SH-SY5Y (cell line): ENCODE results near the gene ZDHHC8.

Source experiments
- GATA2 ChIP-seq: IDR thresholded peaks from 2 replicates; pipeline ENCODE4 v1.6.1; 2011; ENCODE audit warnings: mild to moderate bottlenecking, low read depth, low read length
- GATA3 ChIP-seq: IDR thresholded peaks from 2 replicates; pipeline ENCODE4 v1.6.1; 2011; ENCODE audit warnings: low read depth, mild to moderate bottlenecking, low read length, moderate library complexity

- TF ChIP-seq GATA3, result no peak
- no peak for TF ChIP-seq GATA2
These were observed 11.4 kb downstream of the ZDHHC8 start for GRCh38 chr22:20142711-20143621.
